OCI-LY1 (cell line): ENCODE data around the gene CTF1.

ENCODE experiments used
- EZH2 ChIP-seq: fragments of 200-600 bp; sonication (generic), shearing (Covaris generic); IDR thresholded peaks from 2 replicates; pipeline ENCODE4 v1.8.0; 2017; ENCODE audit warnings: borderline replicate concordance, mixed run types, mild to moderate bottlenecking, antibody characterized with exemption, low read length, moderate library complexity, mixed read lengths
- TF ChIP-seq, protein P1 (sequence below): fragments of 200-600 bp; sonication (generic), shearing (Covaris generic); IDR thresholded peaks from 2 replicates; pipeline ENCODE4 v1.5.1; 2017; ENCODE audit warnings: mild to moderate bottlenecking, antibody characterized with exemption, low read length, moderate library complexity, mixed read lengths

DNA sequence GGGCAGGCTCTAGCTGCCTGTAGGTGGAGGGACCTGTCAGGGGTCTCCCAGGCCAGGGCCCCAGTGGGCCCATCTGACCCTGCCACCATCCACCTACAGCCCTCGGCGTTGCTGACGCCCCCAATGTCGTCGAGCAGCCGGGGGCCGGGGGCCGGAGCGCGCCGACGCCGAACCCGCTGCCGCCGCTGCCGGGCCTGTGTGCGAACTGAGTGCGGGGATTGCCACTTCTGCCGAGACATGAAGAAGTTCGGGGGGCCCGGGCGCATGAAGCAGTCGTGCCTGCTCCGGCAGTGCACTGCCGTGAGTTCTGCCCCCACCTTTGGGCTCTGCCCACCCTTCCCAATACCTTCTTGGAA lies 29.2 kb downstream of the CTF1 start:
- TF ChIP-seq, protein P1, sequence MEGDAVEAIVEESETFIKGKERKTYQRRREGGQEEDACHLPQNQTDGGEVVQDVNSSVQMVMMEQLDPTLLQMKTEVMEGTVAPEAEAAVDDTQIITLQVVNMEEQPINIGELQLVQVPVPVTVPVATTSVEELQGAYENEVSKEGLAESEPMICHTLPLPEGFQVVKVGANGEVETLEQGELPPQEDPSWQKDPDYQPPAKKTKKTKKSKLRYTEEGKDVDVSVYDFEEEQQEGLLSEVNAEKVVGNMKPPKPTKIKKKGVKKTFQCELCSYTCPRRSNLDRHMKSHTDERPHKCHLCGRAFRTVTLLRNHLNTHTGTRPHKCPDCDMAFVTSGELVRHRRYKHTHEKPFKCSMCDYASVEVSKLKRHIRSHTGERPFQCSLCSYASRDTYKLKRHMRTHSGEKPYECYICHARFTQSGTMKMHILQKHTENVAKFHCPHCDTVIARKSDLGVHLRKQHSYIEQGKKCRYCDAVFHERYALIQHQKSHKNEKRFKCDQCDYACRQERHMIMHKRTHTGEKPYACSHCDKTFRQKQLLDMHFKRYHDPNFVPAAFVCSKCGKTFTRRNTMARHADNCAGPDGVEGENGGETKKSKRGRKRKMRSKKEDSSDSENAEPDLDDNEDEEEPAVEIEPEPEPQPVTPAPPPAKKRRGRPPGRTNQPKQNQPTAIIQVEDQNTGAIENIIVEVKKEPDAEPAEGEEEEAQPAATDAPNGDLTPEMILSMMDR = no peak
- TF ChIP-seq EZH2 = no peak
